Ishikawa (cell line): ENCODE measurements around the gene SRPRB.

Source experiments
- CEBPB ChIP-seq: IDR thresholded peaks from 2 replicates; pipeline ENCODE4 v1.6.1; 2012
- CREB1 ChIP-seq: IDR thresholded peaks from 2 replicates; pipeline ENCODE4 v1.6.1; 2012; ENCODE audit warnings: low read depth
- EGR1 ChIP-seq: IDR thresholded peaks from 2 replicates; pipeline ENCODE4 v1.6.1; 2012
- EP300 ChIP-seq: IDR thresholded peaks from 2 replicates; pipeline ENCODE4 v1.6.1; 2012; ENCODE audit warnings: borderline replicate concordance
- FOXM1 ChIP-seq: IDR thresholded peaks from 2 replicates; pipeline ENCODE4 v1.6.1; 2012; ENCODE audit warnings: low read depth, borderline replicate concordance
- NFIC ChIP-seq: IDR thresholded peaks from 2 replicates; pipeline ENCODE4 v1.6.1; 2012
- RAD21 ChIP-seq: IDR thresholded peaks from 2 replicates; pipeline ENCODE4 v1.6.1; 2012; ENCODE audit warnings: low read depth
- TAF1 ChIP-seq: IDR thresholded peaks from 2 replicates; pipeline ENCODE4 v1.6.1; 2012; ENCODE audit warnings: low read depth, mild to moderate bottlenecking
- TCF12 ChIP-seq: IDR thresholded peaks from 2 replicates; pipeline ENCODE4 v1.6.1; 2012; ENCODE audit warnings: low read depth
- TEAD4 ChIP-seq: IDR thresholded peaks from 2 replicates; pipeline ENCODE4 v1.6.1; 2012
- YY1 ChIP-seq: IDR thresholded peaks from 2 replicates; pipeline ENCODE4 v1.6.1; 2012; ENCODE audit warnings: low read depth
- ZBTB7A ChIP-seq: IDR thresholded peaks from 2 replicates; pipeline ENCODE4 v1.6.1; 2012; ENCODE audit warnings: low read depth
- TF ChIP-seq, protein P1 (sequence below): IDR thresholded peaks from 2 replicates; pipeline ENCODE4 v1.6.1; 2012
- TF ChIP-seq, protein P2 (sequence below): IDR thresholded peaks from 2 replicates; pipeline ENCODE4 v1.6.1; 2012; ENCODE audit warnings: low read depth, mild to moderate bottlenecking
- TF ChIP-seq, protein P3 (sequence below): IDR thresholded peaks from 2 replicates; pipeline ENCODE4 v1.6.1; 2012

The SRPRB gene

DNA sequence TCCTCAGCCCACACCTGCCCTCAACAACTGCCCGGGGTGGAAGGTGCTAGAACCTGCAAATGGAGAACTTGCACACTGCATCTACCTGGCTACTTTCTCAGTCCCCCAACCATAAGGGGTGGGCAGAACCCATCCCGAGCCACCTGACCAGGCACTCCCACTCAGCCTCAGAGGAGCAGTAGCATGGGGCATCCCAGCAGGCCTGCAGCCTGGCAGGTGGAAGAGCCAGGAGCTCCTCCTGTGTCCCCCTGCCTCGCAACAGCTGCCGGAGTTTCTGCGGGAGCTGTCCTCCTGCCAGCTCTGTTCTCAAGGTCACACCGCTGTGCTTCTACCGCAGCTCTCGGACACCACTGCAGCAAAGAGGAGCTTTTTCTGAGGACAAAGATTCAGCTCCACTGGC lies 62.6 kb downstream of the SRPRB start:
- TF ChIP-seq, protein P1, sequence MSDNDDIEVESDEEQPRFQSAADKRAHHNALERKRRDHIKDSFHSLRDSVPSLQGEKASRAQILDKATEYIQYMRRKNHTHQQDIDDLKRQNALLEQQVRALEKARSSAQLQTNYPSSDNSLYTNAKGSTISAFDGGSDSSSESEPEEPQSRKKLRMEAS: no peak
- TF ChIP-seq EP300 (no peak), EGR1 (no peak), ZBTB7A (no peak), NFIC (no peak), TCF12 (no peak), CEBPB (no peak), CREB1 (no peak), TAF1 (no peak), FOXM1 (no peak), RAD21 (no peak), YY1 (no peak), TEAD4 (no peak)
- TF ChIP-seq, protein P2, sequence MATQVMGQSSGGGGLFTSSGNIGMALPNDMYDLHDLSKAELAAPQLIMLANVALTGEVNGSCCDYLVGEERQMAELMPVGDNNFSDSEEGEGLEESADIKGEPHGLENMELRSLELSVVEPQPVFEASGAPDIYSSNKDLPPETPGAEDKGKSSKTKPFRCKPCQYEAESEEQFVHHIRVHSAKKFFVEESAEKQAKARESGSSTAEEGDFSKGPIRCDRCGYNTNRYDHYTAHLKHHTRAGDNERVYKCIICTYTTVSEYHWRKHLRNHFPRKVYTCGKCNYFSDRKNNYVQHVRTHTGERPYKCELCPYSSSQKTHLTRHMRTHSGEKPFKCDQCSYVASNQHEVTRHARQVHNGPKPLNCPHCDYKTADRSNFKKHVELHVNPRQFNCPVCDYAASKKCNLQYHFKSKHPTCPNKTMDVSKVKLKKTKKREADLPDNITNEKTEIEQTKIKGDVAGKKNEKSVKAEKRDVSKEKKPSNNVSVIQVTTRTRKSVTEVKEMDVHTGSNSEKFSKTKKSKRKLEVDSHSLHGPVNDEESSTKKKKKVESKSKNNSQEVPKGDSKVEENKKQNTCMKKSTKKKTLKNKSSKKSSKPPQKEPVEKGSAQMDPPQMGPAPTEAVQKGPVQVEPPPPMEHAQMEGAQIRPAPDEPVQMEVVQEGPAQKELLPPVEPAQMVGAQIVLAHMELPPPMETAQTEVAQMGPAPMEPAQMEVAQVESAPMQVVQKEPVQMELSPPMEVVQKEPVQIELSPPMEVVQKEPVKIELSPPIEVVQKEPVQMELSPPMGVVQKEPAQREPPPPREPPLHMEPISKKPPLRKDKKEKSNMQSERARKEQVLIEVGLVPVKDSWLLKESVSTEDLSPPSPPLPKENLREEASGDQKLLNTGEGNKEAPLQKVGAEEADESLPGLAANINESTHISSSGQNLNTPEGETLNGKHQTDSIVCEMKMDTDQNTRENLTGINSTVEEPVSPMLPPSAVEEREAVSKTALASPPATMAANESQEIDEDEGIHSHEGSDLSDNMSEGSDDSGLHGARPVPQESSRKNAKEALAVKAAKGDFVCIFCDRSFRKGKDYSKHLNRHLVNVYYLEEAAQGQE: no peak
- TF ChIP-seq, protein P3, sequence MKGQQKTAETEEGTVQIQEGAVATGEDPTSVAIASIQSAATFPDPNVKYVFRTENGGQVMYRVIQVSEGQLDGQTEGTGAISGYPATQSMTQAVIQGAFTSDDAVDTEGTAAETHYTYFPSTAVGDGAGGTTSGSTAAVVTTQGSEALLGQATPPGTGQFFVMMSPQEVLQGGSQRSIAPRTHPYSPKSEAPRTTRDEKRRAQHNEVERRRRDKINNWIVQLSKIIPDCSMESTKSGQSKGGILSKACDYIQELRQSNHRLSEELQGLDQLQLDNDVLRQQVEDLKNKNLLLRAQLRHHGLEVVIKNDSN: no peak

DNA sequence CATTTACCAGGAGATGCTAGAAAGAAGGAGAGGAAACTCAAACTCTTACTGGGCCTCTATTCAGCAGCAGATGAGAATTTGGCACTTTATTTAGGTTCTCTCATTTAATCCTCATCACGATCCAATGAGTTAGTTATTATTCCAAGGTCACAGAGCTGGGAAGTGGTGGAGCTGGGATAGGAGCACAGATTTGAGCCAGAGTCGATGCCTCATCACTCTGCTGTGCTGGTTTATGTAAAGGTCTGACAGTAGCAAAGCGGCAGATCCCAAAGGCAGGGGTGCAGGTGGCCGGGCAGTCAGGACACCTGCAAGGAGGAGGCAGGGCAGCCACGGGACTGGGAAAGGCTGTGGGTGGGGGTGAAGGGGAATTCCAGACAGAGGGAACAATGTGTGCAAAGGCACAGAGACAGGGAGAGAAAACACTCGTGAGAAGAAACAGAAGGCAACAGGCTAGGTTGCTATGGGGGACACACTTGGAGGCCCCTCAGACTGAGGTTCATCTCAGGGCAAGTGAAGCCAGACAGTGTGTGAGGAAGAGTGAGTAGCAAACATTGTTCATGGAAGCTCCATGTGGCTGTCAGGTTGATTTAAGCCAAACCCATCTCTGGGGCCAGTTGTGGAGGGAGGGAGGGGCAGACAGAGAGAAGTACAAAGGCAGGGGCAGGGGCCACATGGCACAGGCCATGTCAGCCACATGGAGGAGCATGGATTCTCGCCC lies 63.3 kb downstream of the SRPRB start:
- TF ChIP-seq ZBTB7A (no peak), TCF12 (no peak)

DNA sequence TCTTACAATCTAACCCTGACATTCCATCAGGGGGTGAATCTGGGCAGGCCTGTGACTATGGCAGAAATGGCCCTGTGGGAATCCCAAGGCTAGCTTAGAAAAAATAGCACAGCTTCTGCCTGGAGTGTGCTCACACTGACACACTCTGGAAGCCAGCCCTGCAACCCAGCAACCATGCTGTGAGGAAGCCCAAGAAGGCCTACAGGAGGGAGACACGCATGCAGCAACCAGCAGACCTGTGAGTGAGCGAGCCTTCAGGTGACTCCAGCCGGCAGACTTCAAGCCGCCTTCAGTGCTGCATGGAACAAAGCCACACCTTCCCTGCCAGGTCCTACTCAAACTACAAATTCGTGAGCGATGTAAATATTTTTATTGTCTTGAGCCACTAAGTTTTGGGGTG lies 64.0 kb downstream of the SRPRB start:
- TF ChIP-seq, protein P1: no peak
- no peak for TF ChIP-seq TCF12
- TF ChIP-seq, protein P2: no peak

DNA sequence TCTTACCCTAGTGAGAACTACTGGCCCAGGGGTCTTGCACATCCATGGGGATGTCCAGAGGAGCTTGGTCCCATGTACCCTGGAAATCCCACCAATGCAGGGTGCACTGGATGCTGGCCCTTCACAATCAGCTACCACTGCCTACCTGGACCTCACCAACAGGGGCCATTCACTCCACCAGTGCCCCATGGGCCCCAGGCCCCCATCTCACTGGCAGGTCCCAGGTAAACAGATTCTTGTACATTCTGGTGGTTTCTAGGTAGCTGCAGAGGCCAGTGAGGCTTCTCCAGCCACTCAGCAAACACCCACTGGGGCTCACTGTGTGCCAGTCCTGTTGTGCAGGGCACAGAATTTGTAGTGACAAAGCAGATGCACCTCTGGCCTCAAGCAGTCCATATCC lies 65.2 kb downstream of the SRPRB start:
- TF ChIP-seq EGR1: no peak
